Mucosa of descending colon (tissue), 3 donors: ENCODE data around the gene APOC1. TPM values are rescaled to one million over a fixed set of nuclear protein-coding genes. Genes with fewer than 3 reads are reported as not detected.

Source experiments
- ATAC-seq: fragments of 200-7000 bp; cut with Tn5 transposase; one replicate; pipeline ENCODE4 v1.9.1; 2020; ENCODE audit warnings: mild to moderate bottlenecking, moderate library complexity
- DNase-seq, 3 donors: peaks; one replicate each; pipeline ENCODE4 v3.0.0-alpha.2; 2020
- H3K36me3 ChIP-seq: fragments of 200-600 bp; one replicate; pipeline ENCODE4 v1.8.0; 2021; ENCODE audit warnings: low read depth, mild to moderate bottlenecking
- H3K4me1 ChIP-seq: fragments of 200-600 bp; one replicate; pipeline ENCODE4 v1.8.0; 2021; ENCODE audit warnings: low read depth, mild to moderate bottlenecking
- H3K4me3 ChIP-seq: fragments of 200-600 bp; one replicate; pipeline ENCODE4 v1.8.0; 2021; ENCODE audit warnings: mild to moderate bottlenecking
- H3K9me3 ChIP-seq: fragments of 200-600 bp; one replicate; pipeline ENCODE4 v1.8.0; 2021; ENCODE audit warnings: mild to moderate bottlenecking
- CTCF ChIP-seq: fragments of 200-600 bp; IDR thresholded peaks from one replicate; pipeline ENCODE4 v1.8.0; 2022; ENCODE audit warnings: antibody characterized with exemption, mild to moderate bottlenecking
- intact Hi-C, 2 donors: fragments of 100-400 bp; cut with DNase I in 1 of 2; cut with micrococcal nuclease in 1 of 2; formaldehyde crosslinking; loops; one replicate each; pipeline versions ENCODE4 v1.11.0 to v1.11.1; 2022; cut with DNase I, micrococcal nuclease
- total RNA-seq, 3 donors: library from RNA; stranded (reverse); fragmentation: NEBNext Ultra II Directional in 2 of 3; extraction: Animal tissue kit (Norgen Biotek cat#: 25700) in 2 of 3; gene quantifications; one replicate each; pipeline versions ENCODE4 v1.2.1 to v1.2.4, GENCODE V29; 2021 to 2023
- donor health status: DM: no; HTN: no; CAD: no; lungs with moderate emphysema.
- donor health status: DM: no; HTN: no; CAD: no.
- donor health status: DM: no; HTN: yes; CAD: no.

The APOC1 gene
- total RNA-seq, 3 donors from 2014 or later = 3.6 to 12.7 (median 9.8) TPM

GRCh38 chr19:44948763-44949374, 34.5 kb downstream of the APOC1 start:
- intact Hi-C loops = no loop called here
- Histone ChIP-seq H3K9me3 (no peaks in the 10 kb centered on the region), H3K4me1 (peaks cover 8% of the 10 kb centered on the region), H3K4me3 (no peak overlapping the region), H3K36me3 (no peaks in the 10 kb centered on the region)
- TF ChIP-seq CTCF = no peak
- ATAC-seq = no peak
- no peak for DNase-seq

GRCh38 chr19:44949550-44949949, 35.1 kb downstream of the APOC1 start:
- no peak overlapping the region for H3K4me3 ChIP-seq
- intact Hi-C loops = no loop called here
- TF ChIP-seq CTCF = no peak
- no peaks in the 10 kb centered on the region for H3K9me3 ChIP-seq
- H3K36me3 ChIP-seq = no peaks in the 10 kb centered on the region
- DNase-seq = no peak
- ATAC-seq = no peak
- peaks cover 13% of the 10 kb centered on the region for H3K4me1 ChIP-seq

GRCh38 chr19:44951179-44952159, 37.1 kb downstream of the APOC1 start:
- H3K36me3 ChIP-seq = no peaks in the 10 kb centered on the region
- H3K4me3 ChIP-seq = no peak overlapping the region
- TF ChIP-seq CTCF = peak; percentile 73
- ATAC-seq (no peak), DNase-seq (peak in 1 of 3 donors; percentile 87)
- no peaks in the 10 kb centered on the region for H3K9me3 ChIP-seq
- H3K4me1 ChIP-seq = peaks cover 19% of the 10 kb centered on the region
- intact Hi-C loops = loop anchor here in 1 of 2 donors (5.0 kb wide), 1 partner anchor 44 kb away; the partner anchor contains the start of gene APOE

- peak overlapping the region; percentile 100 for H3K4me3 ChIP-seq
- peak in 1 of 3 donors; percentile 33 for DNase-seq
- ATAC-seq = peak; percentile 4
- H3K36me3 ChIP-seq = no peaks in the 10 kb centered on the region
- intact Hi-C loops = loop anchor here in 1 of 2 donors (5.0 kb wide), 1 partner anchor 47 kb away; the partner anchor contains the start of gene APOE
- peaks cover 30% of the 10 kb centered on the region for H3K4me1 ChIP-seq
- no peak for TF ChIP-seq CTCF
- H3K9me3 ChIP-seq = no peaks in the 10 kb centered on the region
These were observed 39.9 kb downstream of the APOC1 start for GRCh38 chr19:44954278-44954648.

- H3K36me3 ChIP-seq = no peaks in the 10 kb centered on the region
- H3K4me1 ChIP-seq = peaks cover 30% of the 10 kb centered on the region
- peak; percentile 97 for ATAC-seq
- DNase-seq = peak; percentile 97 to 98 (median 97)
- H3K9me3 ChIP-seq = no peaks in the 10 kb centered on the region
- intact Hi-C loops = loop anchor here in 1 of 2 donors (5.0 kb wide), 1 partner anchor 48 kb away; the partner anchor contains the start of gene APOE
- TF ChIP-seq CTCF = no peak
- H3K4me3 ChIP-seq = peak within 1 kb of the TSS; percentile 100
These were observed 40.5 kb downstream of the APOC1 start, which contains the start of gene CLPTM1 for GRCh38 chr19:44954649-44955504. Gene CLPTM1 (plus strand): TSS chr19:44955380. CDS start chr19:44955396, 16 bp downstream.
